Measurements from ENCODE around the gene HOXA11. TPM values are rescaled to one million over a fixed set of nuclear protein-coding genes. Genes with fewer than 3 reads are reported as not detected.

HOXA11 gene
- total and polyA plus RNA-seq, 11 donors = not detected

- Histone ChIP-seq H3K4me1 (peaks cover 4 to 63% (median 34%) of the 10 kb centered on the region in 12 donors), H3K36me3 (no peaks in the 10 kb centered on the region), H3K4me3 (peak overlapping the region in 3 of 12 donors; percentile 1 to 44 (median 1)), H3K9me3 (no peaks in the 10 kb centered on the region), H3K27me3 (peaks cover 86 to 100% (median 100%) of the 10 kb centered on the region in 9 donors), H3K27ac (peak overlapping the region in 1 of 12 donors; percentile 91)
- ATAC-seq = no peak
- WGBS, 4 donors = 3 to 7% (median 6%) methylated on average over 32 to 46 of the region's 46 CpGs
- peak in 1 of 5 donors; percentile 40 for DNase-seq
- intact Hi-C loops (cut with DNase I) = no loop called here
- TF ChIP-seq POLR2A (IDR thresholded peaks at IDR 0.05) = no peak
- TF ChIP-seq, protein P1, sequence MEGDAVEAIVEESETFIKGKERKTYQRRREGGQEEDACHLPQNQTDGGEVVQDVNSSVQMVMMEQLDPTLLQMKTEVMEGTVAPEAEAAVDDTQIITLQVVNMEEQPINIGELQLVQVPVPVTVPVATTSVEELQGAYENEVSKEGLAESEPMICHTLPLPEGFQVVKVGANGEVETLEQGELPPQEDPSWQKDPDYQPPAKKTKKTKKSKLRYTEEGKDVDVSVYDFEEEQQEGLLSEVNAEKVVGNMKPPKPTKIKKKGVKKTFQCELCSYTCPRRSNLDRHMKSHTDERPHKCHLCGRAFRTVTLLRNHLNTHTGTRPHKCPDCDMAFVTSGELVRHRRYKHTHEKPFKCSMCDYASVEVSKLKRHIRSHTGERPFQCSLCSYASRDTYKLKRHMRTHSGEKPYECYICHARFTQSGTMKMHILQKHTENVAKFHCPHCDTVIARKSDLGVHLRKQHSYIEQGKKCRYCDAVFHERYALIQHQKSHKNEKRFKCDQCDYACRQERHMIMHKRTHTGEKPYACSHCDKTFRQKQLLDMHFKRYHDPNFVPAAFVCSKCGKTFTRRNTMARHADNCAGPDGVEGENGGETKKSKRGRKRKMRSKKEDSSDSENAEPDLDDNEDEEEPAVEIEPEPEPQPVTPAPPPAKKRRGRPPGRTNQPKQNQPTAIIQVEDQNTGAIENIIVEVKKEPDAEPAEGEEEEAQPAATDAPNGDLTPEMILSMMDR (IDR thresholded peaks at IDR 0.05) = no peak
Measured at GRCh38 chr7:27187475-27188385, 2.7 kb upstream of the HOXA11 start.

DNA sequence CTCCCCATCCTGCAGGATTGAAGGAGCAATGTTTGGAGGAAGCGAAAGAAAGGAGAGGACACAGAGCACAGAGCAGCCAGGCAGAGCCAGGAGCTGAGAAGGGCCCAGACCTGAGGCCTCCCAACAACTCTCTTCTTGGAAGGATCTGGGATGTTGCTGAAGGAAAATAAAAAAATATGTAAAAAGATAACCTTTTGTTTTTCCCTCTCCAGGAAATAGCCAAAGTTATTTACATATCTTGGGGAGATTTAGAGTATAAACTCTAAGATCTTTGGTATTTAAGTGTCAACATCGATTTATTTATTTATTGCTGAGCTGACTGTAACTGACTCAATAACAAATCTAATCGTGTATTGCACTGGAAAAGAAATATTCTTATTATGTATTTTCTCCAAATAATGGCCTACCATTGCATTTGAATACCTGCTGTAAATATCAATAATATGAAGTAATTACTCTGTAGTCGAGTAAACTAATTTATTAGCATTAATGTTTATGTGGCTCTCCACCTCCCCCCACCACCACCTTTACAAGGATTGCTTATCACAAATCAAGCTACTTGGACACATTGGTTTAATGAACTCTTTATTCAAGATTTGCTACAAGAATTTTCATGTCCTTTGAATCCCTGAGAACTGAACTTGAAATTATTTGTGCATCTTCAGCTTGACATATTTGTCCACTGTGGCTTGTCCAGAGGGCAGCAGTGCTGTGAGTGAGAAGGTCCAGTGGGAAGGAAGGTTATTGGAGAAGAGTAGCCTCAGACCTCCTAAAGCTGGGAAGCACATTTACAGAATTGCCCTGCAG, 1.8 kb upstream of the HOXA11 start:
- Histone ChIP-seq H3K27me3 (peaks cover 84 to 100% (median 100%) of the 10 kb centered on the region in 9 donors), H3K9me3 (no peaks in the 10 kb centered on the region), H3K4me1 (peaks cover 4 to 56% (median 33%) of the 10 kb centered on the region in 12 donors), H3K27ac (peak overlapping the region in 1 of 12 donors; percentile 91), H3K4me3 (no peak overlapping the region), H3K36me3 (no peaks in the 10 kb centered on the region)
- intact Hi-C loops (cut with DNase I) = no loop called here
- TF ChIP-seq, protein P1 (IDR thresholded peaks at IDR 0.05) = no peak
- no peak for TF ChIP-seq POLR2A (IDR thresholded peaks at IDR 0.05)
- DNase-seq (no peak), ATAC-seq (no peak)
- 22 to 39% (median 34%) methylated on average over 4 of the region's 4 CpGs for WGBS, 4 donors

DNA sequence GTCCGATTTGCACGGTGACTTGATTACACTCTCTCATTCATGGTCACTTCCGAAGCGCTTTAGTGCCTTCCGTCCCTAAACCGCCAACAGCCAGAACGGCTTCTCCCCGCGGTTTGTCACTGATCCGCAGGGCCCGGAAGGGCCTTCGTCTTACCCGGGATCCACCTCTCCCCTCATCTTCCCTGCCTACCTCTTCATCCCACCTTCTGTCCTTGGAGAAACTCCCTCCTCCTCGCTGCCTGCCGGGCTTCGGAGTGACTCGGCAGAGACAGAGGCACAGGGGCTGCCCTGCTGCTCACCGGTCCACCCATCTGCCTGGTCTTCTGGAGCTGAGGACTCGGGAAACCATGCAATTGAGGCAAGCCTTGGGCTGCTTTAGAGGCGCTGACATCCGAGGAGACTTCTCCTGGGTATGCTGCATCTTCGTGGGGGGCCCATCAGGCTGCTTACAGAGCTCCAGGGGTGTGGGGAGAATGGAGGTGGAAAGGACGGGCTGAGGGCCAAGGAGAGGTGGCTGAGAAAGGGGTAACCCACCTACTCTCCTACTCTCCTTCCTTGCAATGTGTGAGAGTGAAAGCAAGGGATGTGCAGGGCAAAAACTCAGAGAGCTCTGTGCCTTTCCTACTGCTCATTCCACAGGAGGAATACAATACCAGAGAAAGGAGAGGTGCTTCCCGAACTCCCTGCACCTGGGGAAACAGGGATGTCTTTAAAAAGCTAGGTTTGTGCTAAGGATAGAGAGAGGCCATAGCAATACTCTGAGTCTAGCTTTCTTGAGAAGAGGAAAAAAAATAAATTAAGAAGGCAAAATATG, 1.0 kb upstream of the HOXA11 start:
- no peaks in the 10 kb centered on the region for H3K36me3 ChIP-seq
- no peak overlapping the region for H3K4me3 ChIP-seq
- intact Hi-C loops (cut with DNase I) = no loop called here
- 4 to 13% (median 10%) methylated on average over 22 to 24 of the region's 24 CpGs for WGBS, 4 donors
- peaks cover 4 to 55% (median 33%) of the 10 kb centered on the region in 12 donors for H3K4me1 ChIP-seq
- no peak for DNase-seq
- H3K27ac ChIP-seq = peak overlapping the region in 1 of 12 donors; percentile 91
- H3K27me3 ChIP-seq = peaks cover 83 to 100% (median 100%) of the 10 kb centered on the region in 9 donors
- no peaks in the 10 kb centered on the region for H3K9me3 ChIP-seq
- no peak for ATAC-seq
- TF ChIP-seq, protein P1 (IDR thresholded peaks at IDR 0.05) = no peak
- no peak for TF ChIP-seq POLR2A (IDR thresholded peaks at IDR 0.05)

All from heart left ventricle (tissue), 16 donors.